Subcutaneous adipose tissue (tissue), 4 donors: ENCODE measurements around the gene PCDH9. TPM values are rescaled to one million over a fixed set of nuclear protein-coding genes. Genes with fewer than 3 reads are reported as not detected.

Experiments used
- total RNA-seq, 4 donors: library from RNA; depleted of rRNA; stranded (reverse); fragments of >200 nt; gene quantifications; one replicate each; pipeline ENCODE4 v1.1.0, GENCODE V29; 2016
- TF ChIP-seq, protein P1 (sequence below): fragments of 450-650 bp; IDR thresholded peaks from one replicate; pipeline ENCODE4 v1.5.1; 2016; ENCODE audit warnings: low read depth, mild to moderate bottlenecking, control low read depth, antibody characterized with exemption, moderate library complexity

The PCDH9 gene
- total RNA-seq, 4 donors from 2014 or later, result 9.0 to 28.4 (median 12.0) TPM

DNA sequence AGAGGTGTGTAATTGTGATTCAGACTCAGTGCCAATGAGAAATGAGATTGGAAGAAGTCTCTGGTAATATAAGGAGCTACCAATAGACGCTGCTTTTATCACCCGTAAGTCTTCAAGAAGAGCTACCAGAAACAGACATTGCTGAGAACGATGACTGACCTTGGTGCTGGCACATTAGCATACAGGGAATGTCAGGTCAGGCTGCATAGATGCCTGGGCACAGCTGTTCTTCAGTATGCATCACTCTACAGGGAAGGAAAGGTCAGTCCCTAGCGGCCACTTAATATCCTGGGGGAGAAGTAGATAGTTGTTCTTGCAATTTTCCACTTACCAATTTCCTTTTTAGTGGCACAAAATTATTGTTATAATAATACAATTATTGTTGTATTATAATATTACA lies 380.4 kb downstream of the PCDH9 start:
- TF ChIP-seq, protein P1, sequence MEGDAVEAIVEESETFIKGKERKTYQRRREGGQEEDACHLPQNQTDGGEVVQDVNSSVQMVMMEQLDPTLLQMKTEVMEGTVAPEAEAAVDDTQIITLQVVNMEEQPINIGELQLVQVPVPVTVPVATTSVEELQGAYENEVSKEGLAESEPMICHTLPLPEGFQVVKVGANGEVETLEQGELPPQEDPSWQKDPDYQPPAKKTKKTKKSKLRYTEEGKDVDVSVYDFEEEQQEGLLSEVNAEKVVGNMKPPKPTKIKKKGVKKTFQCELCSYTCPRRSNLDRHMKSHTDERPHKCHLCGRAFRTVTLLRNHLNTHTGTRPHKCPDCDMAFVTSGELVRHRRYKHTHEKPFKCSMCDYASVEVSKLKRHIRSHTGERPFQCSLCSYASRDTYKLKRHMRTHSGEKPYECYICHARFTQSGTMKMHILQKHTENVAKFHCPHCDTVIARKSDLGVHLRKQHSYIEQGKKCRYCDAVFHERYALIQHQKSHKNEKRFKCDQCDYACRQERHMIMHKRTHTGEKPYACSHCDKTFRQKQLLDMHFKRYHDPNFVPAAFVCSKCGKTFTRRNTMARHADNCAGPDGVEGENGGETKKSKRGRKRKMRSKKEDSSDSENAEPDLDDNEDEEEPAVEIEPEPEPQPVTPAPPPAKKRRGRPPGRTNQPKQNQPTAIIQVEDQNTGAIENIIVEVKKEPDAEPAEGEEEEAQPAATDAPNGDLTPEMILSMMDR, result no peak

DNA sequence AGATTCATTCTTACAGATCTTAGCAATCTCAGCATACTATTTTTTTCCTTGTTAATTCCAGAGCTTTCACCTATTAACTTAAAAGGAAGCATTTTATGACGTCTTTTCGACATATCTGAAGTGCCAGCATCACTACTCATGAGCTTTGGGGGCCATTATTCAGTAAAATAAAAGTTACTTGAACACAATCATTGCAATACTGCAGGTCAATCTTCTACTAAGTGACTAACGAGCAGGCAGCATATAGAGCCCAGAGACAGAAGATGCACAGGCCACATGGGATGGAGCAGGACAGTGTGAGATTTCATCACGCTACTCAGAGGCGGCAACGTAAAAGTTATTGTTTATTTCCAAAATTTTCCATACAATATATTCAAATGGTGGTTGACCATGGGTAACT lies 382.6 kb downstream of the PCDH9 start:
- TF ChIP-seq, protein P1, result no peak

DNA sequence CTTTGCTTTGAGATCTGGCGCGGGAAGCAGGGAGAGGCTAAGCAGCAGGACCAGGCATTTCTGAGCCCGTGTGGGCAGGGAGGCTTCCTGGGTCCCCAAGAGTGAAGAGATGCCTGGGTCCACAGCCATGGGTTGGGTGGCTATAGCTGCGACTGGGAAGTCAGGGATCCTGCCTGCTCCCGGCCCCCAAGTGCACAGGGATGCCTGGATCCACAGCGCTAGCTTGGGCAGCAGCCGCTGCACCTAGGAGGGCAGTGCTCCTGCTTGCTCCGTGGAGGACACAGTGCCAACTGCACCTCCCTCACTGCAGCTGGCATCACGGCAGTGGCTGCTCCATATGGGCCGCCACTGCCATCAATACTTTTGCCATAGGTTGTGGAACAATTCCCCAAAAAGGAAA lies 384.7 kb downstream of the PCDH9 start:
- TF ChIP-seq, protein P1, result no peak

DNA sequence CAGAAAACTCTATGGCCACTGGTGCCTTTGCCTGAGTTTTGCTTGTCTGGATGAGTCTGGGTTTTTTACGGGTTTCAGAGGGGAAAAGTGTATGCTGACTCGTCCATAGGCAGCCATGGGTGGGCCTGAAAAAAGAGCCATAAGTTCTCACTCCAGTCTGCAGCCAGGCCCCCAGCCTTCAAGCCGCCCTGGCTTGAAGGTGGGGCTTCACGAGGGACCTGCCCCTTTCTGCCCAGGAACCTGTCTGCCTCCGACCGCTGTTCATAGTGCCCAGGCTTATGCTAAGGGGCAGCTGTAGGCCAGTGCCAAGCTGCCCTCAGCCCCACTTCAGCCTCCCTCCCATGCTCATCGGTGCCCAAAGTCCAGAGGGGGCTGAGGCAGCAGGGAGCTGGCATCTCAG lies 385.2 kb downstream of the PCDH9 start:
- TF ChIP-seq, protein P1, result no peak

DNA sequence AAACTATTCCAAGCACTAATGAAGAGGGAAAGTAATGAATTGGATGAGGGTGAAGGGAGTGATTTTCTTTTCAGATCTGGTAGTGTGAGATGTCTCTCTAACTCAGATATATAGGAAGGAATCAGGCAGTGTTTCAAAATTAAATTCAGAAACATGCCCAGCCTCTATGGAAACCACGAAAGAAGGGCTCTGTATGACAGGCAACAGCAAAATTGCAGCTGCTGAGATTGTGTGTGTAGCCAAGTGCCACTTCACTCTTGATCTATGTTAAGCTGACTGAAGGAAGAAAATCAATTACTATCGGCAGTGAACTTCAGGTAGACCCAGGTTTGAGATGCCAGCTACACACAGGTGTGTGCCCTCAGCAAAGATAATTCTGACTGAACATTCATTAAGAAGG lies 387.4 kb downstream of the PCDH9 start:
- TF ChIP-seq, protein P1, result no peak

DNA sequence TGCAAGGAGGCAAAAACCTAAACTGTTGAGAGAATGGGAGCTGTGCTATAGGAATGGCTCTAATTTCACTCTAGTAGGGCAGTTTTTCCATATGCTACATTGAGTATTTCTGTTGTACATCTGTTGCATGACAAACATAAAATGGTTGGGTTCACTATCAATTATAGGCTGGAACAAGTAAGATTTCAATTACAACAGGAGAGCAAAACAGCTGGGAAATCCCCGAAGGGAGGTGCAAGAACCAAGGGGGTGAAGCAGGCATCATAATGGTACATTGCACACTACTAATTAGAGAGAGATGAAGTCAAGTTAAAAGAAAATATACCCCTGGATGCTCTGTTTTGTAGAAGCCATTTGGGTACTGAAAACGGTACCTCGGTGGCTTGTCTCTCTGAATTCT lies 389.5 kb downstream of the PCDH9 start:
- TF ChIP-seq, protein P1, result no peak

DNA sequence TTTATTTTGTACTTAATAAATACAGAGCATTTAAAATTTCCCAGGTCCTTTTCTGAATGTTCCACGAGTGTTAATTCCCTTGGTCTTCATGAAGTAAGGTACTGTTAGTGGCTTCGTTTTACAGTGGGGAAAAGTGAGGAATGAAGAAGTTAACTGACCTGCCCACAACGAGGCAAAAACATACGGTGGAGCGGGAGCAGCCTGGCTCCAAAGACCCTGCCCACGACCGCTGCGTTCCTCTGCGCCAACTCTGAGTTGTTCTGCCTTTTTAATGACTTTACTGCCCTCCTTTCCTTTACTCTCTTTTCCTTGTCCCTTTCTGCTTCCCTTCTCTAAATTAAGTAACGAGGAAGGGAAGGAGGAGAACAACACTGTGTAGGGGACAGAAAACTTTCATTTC lies 392.9 kb downstream of the PCDH9 start:
- TF ChIP-seq, protein P1, result no peak
